ENCODE measurements around the gene ARPC2.
"Not testable (repeated sequence)": the region's sequence is repeated elsewhere in the genome, so short reads cannot be mapped to it uniquely, and the experiment has no call there.

ARPC2 gene

GRCh38 chr2:218264773-218265561 is 48.0 kb downstream of the ARPC2 start:
- Histone ChIP-seq H3K27ac (peak overlapping the region in 2 of 21 experiments; percentile 56 to 67), H3K4me3 (no peak overlapping the region)

GRCh38 chr2:218265626-218266025 is 48.6 kb downstream of the ARPC2 start:
- no peak overlapping the region for H3K27ac ChIP-seq
- H3K4me3 ChIP-seq, result no peak overlapping the region

GRCh38 chr2:218266316-218266979 is 49.5 kb downstream of the ARPC2 start:
- no peak overlapping the region for H3K27ac ChIP-seq

GRCh38 chr2:218267259-218267658 is 50.3 kb downstream of the ARPC2 start:
- H3K27ac ChIP-seq, result no peak overlapping the region
- no peak overlapping the region for H3K4me3 ChIP-seq

More at GRCh38 chr2:218266316-218266979, 49.5 kb downstream of the ARPC2 start:
- no peak overlapping the region for H3K4me3 ChIP-seq

- H3K27ac ChIP-seq, result peak within 1 kb of the TSS; percentile 27 to 94 (median 86)
- peak within 1 kb of the TSS; percentile 72 to 91 (median 85) for H3K4me3 ChIP-seq
Observed at GRCh38 chr2:218269900-218270720, 53.1 kb downstream of the ARPC2 start, which contains the start of the genes AAMP and PNKD. Gene AAMP, minus strand, starts transcription at chr2:218270137. Its CDS starts 51 bp downstream, at chr2:218270086. Gene PNKD, plus strand, starts transcription at chr2:218270519. Its CDS starts 17 bp downstream, at chr2:218270536.

GRCh38 chr2:218270721-218271486 is 53.9 kb downstream of the ARPC2 start:
- Histone ChIP-seq H3K27ac (peak overlapping the region in 20 of 21 experiments; percentile 47 to 94 (median 78)), H3K4me3 (peak overlapping the region; percentile 61 to 91 (median 76))

GRCh38 chr2:218271487-218271797 is 54.5 kb downstream of the ARPC2 start:
- Histone ChIP-seq H3K27ac (peak overlapping the region in 20 of 21 experiments; percentile 43 to 94 (median 76)), H3K4me3 (peak overlapping the region; percentile 61 to 91 (median 76))

- Histone ChIP-seq H3K27ac (peak overlapping the region in 15 of 21 experiments; percentile 43 to 94 (median 77)), H3K4me3 (peak overlapping the region in 1 of 7 experiments; percentile 91)
Observed at GRCh38 chr2:218271865-218272530, 55.0 kb downstream of the ARPC2 start.

- no peak overlapping the region for H3K4me3 ChIP-seq
- peak overlapping the region in 16 of 21 experiments; percentile 3 to 86 (median 66) for H3K27ac ChIP-seq
Observed at GRCh38 chr2:218272531-218273212, 55.7 kb downstream of the ARPC2 start.

GRCh38 chr2:218273214-218273907 is 56.4 kb downstream of the ARPC2 start:
- peak overlapping the region in 13 of 21 experiments; percentile 3 to 81 (median 62) for H3K27ac ChIP-seq
- not testable (repeated sequence) for H3K4me3 ChIP-seq

- peak overlapping the region in 4 of 21 experiments; percentile 23 to 81 (median 62) for H3K27ac ChIP-seq
- no peak overlapping the region for H3K4me3 ChIP-seq
Observed at GRCh38 chr2:218273908-218274249, 56.9 kb downstream of the ARPC2 start.

- no peak overlapping the region for H3K4me3 ChIP-seq
- peak overlapping the region in 6 of 21 experiments; percentile 23 to 51 (median 36) for H3K27ac ChIP-seq
Observed at GRCh38 chr2:218274586-218274985, 57.6 kb downstream of the ARPC2 start.

GRCh38 chr2:218275371-218276072 is 58.5 kb downstream of the ARPC2 start:
- peak overlapping the region in 6 of 21 experiments; percentile 1 to 51 (median 45) for H3K27ac ChIP-seq

GRCh38 chr2:218276986-218277755 is 60.2 kb downstream of the ARPC2 start:
- Histone ChIP-seq H3K4me3 (no peak overlapping the region), H3K27ac (peak overlapping the region in 7 of 21 experiments; percentile 6 to 55 (median 28))

More at GRCh38 chr2:218275371-218276072, 58.5 kb downstream of the ARPC2 start:
- no peak overlapping the region for H3K4me3 ChIP-seq

GRCh38 chr2:218277921-218278320 is 60.9 kb downstream of the ARPC2 start:
- no peak overlapping the region for H3K4me3 ChIP-seq
- peak overlapping the region in 7 of 21 experiments; percentile 2 to 55 (median 28) for H3K27ac ChIP-seq

All from skin epidermis (tissue), 12 donors.